ENCODE data around the gene SASH1.

SASH1 gene

DNA sequence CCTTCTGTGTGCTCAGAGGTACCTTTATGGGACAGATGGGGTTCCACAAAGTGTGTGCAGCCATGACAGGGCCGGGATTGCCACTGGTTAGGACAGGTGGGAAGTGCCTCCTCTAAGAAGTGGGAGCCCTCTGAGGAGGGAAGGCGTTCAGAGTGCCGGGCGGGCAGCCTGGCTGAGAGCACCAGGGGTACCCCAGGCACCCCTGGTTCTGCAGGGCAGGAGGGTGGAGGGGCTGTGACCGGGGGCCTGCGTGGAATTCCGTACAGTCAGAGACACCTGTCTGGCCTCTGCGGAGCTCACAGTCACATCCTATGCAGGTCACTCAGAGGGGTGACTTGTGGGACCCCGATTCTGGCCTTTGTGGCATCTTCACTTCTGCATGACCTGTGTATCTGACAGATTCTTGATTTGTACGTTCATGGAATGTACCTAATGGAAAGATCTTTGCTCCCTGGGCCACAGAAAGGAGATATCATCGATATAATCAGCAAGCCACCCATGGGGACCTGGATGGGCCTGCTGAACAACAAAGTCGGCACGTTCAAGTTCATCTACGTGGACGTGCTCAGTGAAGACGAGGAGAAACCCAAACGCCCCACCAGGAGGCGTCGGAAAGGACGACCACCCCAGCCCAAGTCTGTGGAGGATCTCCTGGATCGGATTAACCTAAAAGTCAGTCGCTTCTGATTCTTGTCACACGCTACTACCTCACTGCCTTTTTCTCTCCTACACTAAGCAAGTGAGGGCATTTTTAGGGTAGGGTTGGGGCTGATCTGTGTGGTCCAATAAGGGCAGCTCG, 190.9 kb downstream of the SASH1 start (continued):
- TF ChIP-seq ZNF18 (tag by site-specific recombination; IDR thresholded peaks at IDR 0.05) = no peak

DNA sequence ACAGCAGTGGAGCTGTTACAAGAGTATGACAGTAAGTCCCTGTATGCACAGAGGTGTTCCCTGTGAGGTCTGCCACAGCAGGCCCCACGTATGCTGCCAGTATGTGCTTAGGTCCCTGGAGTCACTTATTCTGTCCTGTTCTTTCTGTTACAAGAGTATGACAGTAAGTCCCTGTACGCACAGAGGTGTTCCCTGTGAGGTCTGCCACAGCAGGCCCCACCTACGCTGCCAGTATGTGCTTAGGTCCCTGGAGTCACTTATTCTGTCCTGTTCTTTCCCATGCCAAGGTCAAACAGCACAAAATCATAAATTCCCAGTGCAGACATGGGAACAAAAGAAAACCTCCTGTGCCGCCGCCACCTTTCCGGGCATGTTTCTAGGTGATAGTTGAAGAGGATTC, 192.2 kb downstream of the SASH1 start:
- TF ChIP-seq HOXA7 (CRISPR knock-in tag; IDR thresholded peaks at IDR 0.05; ENCODE audit: borderline replicate concordance) (no peak), ZNF2 (tag by site-specific recombination; IDR thresholded peaks at IDR 0.05) (no peak), WT1 (tag by site-specific recombination; IDR thresholded peaks at IDR 0.05) (no peak), ZNF747 (tag by site-specific recombination; IDR thresholded peaks at IDR 0.05) (no peak), ZNF596 (tag by site-specific recombination; IDR thresholded peaks at IDR 0.05) (no peak), ZNF391 (tag by site-specific recombination; IDR thresholded peaks at IDR 0.05; ENCODE audit: borderline replicate concordance, low read depth) (no peak), ZNF311 (tag by site-specific recombination; IDR thresholded peaks at IDR 0.05; ENCODE audit: borderline replicate concordance) (no peak), ZNF555 (tag by site-specific recombination; conservative IDR thresholded peaks at IDR 0.05) (no peak), ZNF266 (tag by site-specific recombination; IDR thresholded peaks at IDR 0.05; ENCODE audit: low read depth) (no peak), ZNF404 (tag by site-specific recombination; IDR thresholded peaks at IDR 0.05) (no peak), ZNF560 (tag by site-specific recombination; IDR thresholded peaks at IDR 0.05; ENCODE audit: borderline replicate concordance) (no peak)
- TF ChIP-seq, protein P1, sequence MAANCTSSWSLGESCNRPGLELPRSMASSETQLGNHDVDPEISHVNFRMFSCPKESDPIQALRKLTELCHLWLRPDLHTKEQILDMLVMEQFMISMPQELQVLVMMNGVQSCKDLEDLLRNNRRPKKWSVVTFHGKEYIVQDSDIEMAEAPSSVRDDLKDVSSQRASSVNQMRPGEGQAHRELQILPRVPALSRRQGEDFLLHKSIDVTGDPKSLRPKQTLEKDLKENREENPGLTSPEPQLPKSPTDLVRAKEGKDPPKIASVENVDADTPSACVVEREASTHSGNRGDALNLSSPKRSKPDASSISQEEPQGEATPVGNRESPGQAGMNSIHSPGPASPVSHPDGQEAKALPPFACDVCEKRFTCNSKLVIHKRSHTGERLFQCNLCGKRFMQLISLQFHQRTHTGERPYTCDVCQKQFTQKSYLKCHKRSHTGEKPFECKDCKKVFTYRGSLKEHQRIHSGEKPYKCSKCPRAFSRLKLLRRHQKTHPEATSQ (tag by site-specific recombination; IDR thresholded peaks at IDR 0.05) = no peak
- TF ChIP-seq, protein P2, sequence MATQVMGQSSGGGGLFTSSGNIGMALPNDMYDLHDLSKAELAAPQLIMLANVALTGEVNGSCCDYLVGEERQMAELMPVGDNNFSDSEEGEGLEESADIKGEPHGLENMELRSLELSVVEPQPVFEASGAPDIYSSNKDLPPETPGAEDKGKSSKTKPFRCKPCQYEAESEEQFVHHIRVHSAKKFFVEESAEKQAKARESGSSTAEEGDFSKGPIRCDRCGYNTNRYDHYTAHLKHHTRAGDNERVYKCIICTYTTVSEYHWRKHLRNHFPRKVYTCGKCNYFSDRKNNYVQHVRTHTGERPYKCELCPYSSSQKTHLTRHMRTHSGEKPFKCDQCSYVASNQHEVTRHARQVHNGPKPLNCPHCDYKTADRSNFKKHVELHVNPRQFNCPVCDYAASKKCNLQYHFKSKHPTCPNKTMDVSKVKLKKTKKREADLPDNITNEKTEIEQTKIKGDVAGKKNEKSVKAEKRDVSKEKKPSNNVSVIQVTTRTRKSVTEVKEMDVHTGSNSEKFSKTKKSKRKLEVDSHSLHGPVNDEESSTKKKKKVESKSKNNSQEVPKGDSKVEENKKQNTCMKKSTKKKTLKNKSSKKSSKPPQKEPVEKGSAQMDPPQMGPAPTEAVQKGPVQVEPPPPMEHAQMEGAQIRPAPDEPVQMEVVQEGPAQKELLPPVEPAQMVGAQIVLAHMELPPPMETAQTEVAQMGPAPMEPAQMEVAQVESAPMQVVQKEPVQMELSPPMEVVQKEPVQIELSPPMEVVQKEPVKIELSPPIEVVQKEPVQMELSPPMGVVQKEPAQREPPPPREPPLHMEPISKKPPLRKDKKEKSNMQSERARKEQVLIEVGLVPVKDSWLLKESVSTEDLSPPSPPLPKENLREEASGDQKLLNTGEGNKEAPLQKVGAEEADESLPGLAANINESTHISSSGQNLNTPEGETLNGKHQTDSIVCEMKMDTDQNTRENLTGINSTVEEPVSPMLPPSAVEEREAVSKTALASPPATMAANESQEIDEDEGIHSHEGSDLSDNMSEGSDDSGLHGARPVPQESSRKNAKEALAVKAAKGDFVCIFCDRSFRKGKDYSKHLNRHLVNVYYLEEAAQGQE (tag by site-specific recombination; IDR thresholded peaks at IDR 0.05) = no peak
- ChIA-PET POLR2A (no interaction called here), CTCF (interaction anchor here (0.5 to 0.6 kb wide), 2 partner anchors 254 to 350 kb away, joined by 3 read pairs; no protein-coding TSS in a partner anchor)
- H3K4me1 ChIP-seq (ENCODE audit: control insufficient read depth, insufficient read depth, low read length) = no peaks in the 10 kb centered on the region
- no peaks in the 10 kb centered on the region for H3K9me3 ChIP-seq (ENCODE audit: control insufficient read depth, insufficient read depth, low read depth, low read length)
- H3K4me3 ChIP-seq (ENCODE audit: low read depth, low read length) = no peak overlapping the region
- H3K27ac ChIP-seq (ENCODE audit: extremely low read depth, low read depth, low read length) = no peak overlapping the region
- peaks cover 5 to 78% of the 10 kb centered on the region in 2 experiments for H3K36me3 ChIP-seq (ENCODE audit: control insufficient read depth in 2 of 2, insufficient read depth in 1 of 2, low read length in 2 of 2)

DNA sequence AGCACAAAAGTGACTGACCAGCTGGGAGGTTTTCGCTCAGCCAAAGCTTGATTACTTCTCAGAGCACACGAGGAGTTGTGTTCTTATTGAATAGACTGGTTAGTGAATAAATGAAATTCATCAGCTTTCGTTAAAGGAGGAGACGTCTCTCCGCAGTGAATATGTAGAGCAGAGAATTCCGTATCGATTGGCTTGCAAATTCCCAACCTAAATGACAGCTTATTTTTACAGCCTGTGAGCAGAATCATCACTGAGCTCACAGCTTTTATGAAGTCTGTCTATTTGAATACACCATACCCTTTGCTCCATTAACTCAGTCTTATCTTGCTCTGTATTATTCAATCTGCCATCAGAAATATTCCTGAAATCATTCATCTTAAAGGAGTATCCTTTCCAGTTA, 192.7 kb downstream of the SASH1 start:
- no peaks in the 10 kb centered on the region for H3K9me3 ChIP-seq (ENCODE audit: control insufficient read depth, insufficient read depth, low read depth, low read length)
- no peak overlapping the region for H3K27ac ChIP-seq (ENCODE audit: extremely low read depth, low read depth, low read length)
- H3K4me3 ChIP-seq (ENCODE audit: low read depth, low read length) = no peak overlapping the region
- no peaks in the 10 kb centered on the region for H3K4me1 ChIP-seq (ENCODE audit: control insufficient read depth, insufficient read depth, low read length)
- H3K36me3 ChIP-seq (ENCODE audit: control insufficient read depth in 2 of 2, insufficient read depth in 1 of 2, low read length in 2 of 2) = peaks cover 5 to 83% of the 10 kb centered on the region in 2 experiments
- CTCF ChIA-PET = interaction anchor here (0.6 kb wide), 1 partner anchor 350 kb away, joined by 3 read pairs; no protein-coding TSS in a partner anchor
- POLR2A ChIA-PET = no interaction called here
- TF ChIP-seq, protein P3, sequence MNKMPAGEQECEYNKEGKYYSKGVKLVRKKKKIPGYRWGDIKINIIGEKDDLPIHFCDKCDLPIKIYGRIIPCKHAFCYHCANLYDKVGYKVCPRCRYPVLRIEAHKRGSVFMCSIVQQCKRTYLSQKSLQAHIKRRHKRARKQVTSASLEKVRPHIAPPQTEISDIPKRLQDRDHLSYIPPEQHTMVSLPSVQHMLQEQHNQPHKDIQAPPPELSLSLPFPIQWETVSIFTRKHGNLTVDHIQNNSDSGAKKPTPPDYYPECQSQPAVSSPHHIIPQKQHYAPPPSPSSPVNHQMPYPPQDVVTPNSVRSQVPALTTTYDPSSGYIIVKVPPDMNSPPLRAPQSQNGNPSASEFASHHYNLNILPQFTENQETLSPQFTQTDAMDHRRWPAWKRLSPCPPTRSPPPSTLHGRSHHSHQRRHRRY (tag by site-specific recombination; IDR thresholded peaks at IDR 0.05) = no peak
- TF ChIP-seq ZNF629 (tag by site-specific recombination; IDR thresholded peaks at IDR 0.05) = no peak
- TF ChIP-seq GLI4 (tag by site-specific recombination; IDR thresholded peaks at IDR 0.05) = no peak
- no peak for TF ChIP-seq PRDM1 (tag by site-specific recombination; IDR thresholded peaks at IDR 0.05)
- TF ChIP-seq ZNF311 (tag by site-specific recombination; IDR thresholded peaks at IDR 0.05; ENCODE audit: borderline replicate concordance) = no peak
- TF ChIP-seq RBAK (tag by site-specific recombination; IDR thresholded peaks at IDR 0.05) = no peak
- TF ChIP-seq ZNF623 (tag by site-specific recombination; IDR thresholded peaks at IDR 0.05) = no peak
- no peak for TF ChIP-seq ZNF473 (tag by site-specific recombination; IDR thresholded peaks at IDR 0.05)
- TF ChIP-seq ZNF677 (tag by site-specific recombination; IDR thresholded peaks at IDR 0.05) = no peak
- TF ChIP-seq ZNF174 (tag by site-specific recombination; IDR thresholded peaks at IDR 0.05) = no peak
- TF ChIP-seq ZIC2 (tag by site-specific recombination; IDR thresholded peaks at IDR 0.05) = no peak
- no peak for TF ChIP-seq PBX3 (CRISPR knock-in tag; IDR thresholded peaks at IDR 0.05)

Data from HEK293 (cell line).